ENCODE measurements around the gene SRD5A3.

Gene SRD5A3

GRCh38 chr4:55410431-55410830, 64.4 kb downstream of the SRD5A3 start:
- DNase-seq (ENCODE audit: low read depth) = no peak
- H3K4me3 ChIP-seq (ENCODE audit: low read depth, low read length) = no peak overlapping the region
- TF ChIP-seq CTCF (IDR thresholded peaks at IDR 0.05; ENCODE audit: control insufficient read depth, extremely low read depth, insufficient read depth) = no peak

- no peak for TF ChIP-seq CTCF (IDR thresholded peaks at IDR 0.05; ENCODE audit: control insufficient read depth, extremely low read depth, insufficient read depth)
- DNase-seq (ENCODE audit: low read depth) = no peak
- no peak overlapping the region for H3K4me3 ChIP-seq (ENCODE audit: low read depth, low read length)
These were observed 65.6 kb downstream of the SRD5A3 start for GRCh38 chr4:55411621-55412020.

GRCh38 chr4:55416176-55416575, 70.1 kb downstream of the SRD5A3 start:
- no peak for TF ChIP-seq CTCF (IDR thresholded peaks at IDR 0.05; ENCODE audit: control insufficient read depth, extremely low read depth, insufficient read depth)
- no peak for DNase-seq (ENCODE audit: low read depth)
- H3K4me3 ChIP-seq (ENCODE audit: low read depth, low read length) = no peak overlapping the region

Measured in LNCaP clone FGC (cell line).